Testis (tissue), 2 donors: ENCODE results near the gene VSIG2.

Experiments used
- CTCF ChIP-seq, 3 experiments: fragments of 450-650 bp in 2 of 3; fragments of 200-600 bp in 1 of 3; sonication (generic) in 1 of 3; IDR thresholded peaks; one replicate each; pipeline ENCODE4 v1.5.1; 2016 to 2019; ENCODE audit warnings: antibody characterized with exemption in 3 of 3, mild to moderate bottlenecking in 2 of 3, moderate library complexity in 1 of 3
- POLR2A ChIP-seq: fragments of 450-650 bp; IDR thresholded peaks from one replicate; pipeline ENCODE4 v1.6.1; 2017; ENCODE audit warnings: antibody characterized with exemption, mild to moderate bottlenecking, moderate library complexity

DNA sequence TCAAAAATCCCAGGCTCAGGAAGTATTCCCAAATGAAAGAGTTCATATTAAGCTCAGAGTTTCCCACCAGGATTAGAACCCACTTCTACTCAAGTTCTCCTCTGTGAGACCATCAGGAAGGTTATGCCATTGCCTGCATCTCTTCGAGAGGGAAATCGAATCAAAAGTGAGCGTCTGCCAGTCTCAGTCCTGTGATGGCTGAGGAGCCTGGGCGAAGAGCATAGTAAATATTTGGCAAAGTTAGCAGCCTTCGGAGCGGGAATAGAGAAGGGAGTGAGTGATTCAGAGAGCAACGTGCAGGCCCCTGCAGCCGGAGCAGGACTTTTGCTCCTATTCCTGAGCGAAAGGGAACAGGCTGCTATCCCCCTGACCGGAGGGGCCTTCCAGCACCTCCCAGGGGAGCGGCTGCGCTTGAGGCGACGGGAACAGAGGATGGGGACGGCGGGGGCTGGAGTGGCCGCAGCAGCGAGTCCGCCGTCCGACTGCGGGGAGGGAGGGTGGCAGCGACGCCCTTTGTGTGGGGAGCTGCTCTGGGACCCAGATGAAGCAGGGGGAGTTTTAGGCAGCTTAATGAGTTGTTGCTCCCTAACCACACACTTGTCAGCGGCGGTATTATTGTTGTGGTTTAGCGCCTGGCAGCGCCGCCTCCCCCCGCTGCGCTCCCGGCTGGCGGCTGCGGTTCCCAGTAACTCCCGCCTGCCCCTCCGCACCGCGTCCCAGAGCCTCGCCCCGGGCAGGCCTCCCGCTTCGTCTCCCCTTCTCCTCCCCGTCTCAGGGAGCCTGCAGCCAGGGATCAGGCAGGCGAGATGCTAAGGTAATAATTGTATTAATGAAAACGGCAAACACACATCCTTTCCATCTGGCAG, 34.0 kb downstream of the VSIG2 start:
- TF ChIP-seq POLR2A (no peak), CTCF (IDR thresholded peaks at IDR 0.05) (no peak)
